Left lobe of liver (tissue), 2 donors: ENCODE measurements around the gene TTC22. TPM values are rescaled to one million over a fixed set of nuclear protein-coding genes. Genes with fewer than 3 reads are reported as not detected.

Experiments used
- ATAC-seq: fragments of 200-7000 bp; cut with Tn5 transposase; one replicate; pipeline ENCODE4 v1.9.1; 2020; ENCODE audit warnings: mild to moderate bottlenecking, moderate library complexity
- DNase-seq: peaks from one replicate; pipeline ENCODE4 v3.0.0-alpha.2; 2020; ENCODE audit warnings: low spot score
- total RNA-seq: library from RNA; stranded (reverse); gene quantifications from one replicate; pipeline ENCODE4 v1.2.1, GENCODE V29; 2021
- donor health status: DM: no; HTN: no; CAD: no; lungs with moderate emphysema.
- donor health status: DM: no; HTN: yes; CAD: no.

The TTC22 gene
- total RNA-seq, 1 donor from 2014 or later = 4.4 TPM

GRCh38 chr1:54835131-54835898, 34.2 kb upstream of the TTC22 start:
- ATAC-seq (no peak), DNase-seq (peak; percentile 27)

DNA sequence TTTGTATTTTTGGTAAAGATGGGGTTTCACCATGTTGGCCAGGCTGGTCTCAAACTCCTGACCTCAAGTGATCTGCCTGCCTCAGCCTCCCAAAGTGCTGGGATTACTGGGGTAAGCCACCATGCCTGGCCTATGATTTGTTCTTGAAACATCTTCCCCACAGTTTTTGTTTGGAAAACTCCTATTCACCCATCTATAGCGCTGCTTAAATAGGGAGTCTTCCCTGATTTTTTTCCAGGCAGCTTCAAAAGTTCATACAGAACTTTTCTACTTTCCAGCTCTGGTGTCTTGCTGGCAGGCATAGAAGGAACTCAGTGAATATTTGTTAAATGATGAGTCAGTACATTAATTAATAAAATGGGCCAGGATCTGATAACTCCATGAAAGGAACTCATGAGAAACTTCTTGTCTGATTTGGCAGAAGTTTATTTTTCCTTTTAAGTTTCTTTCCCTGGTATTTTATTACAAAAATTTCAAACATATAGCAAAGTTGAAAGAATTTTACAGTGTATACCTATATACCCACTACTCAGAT, 33.0 kb upstream of the TTC22 start:
- ATAC-seq = no peak

GRCh38 chr1:54833121-54833520, 32.0 kb upstream of the TTC22 start:
- no peak for ATAC-seq
- peak; percentile 7 for DNase-seq

More for the DNA sequence above, 33.0 kb upstream of the TTC22 start:
- DNase-seq = no peak

GRCh38 chr1:54826226-54826816, 25.2 kb upstream of the TTC22 start:
- DNase-seq (peak; percentile 22), ATAC-seq (no peak)

DNA sequence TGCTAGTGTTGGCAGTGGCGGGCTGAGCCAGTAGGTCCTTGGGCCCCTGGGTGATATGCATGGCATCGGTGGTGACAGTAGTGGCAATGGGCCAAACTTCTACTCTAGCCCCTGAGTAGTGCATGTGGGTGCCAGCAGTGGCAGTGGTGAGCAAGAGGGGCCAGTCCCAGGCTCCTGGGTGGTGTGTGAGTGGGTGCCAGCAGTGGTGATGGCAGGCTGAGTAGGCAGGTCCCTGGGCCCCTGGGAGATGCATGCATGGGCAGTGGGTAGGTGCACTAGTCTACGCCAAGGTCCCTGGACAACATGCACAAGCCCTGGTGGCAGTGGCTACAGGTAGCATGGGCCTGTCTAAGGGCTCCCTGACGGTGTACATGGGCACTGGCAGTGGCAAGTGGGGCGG, 24.6 kb upstream of the TTC22 start:
- ATAC-seq (no peak), DNase-seq (peak; percentile 33)

- ATAC-seq (no peak), DNase-seq (no peak)
These were observed 22.5 kb upstream of the TTC22 start for GRCh38 chr1:54823670-54824069.

DNA sequence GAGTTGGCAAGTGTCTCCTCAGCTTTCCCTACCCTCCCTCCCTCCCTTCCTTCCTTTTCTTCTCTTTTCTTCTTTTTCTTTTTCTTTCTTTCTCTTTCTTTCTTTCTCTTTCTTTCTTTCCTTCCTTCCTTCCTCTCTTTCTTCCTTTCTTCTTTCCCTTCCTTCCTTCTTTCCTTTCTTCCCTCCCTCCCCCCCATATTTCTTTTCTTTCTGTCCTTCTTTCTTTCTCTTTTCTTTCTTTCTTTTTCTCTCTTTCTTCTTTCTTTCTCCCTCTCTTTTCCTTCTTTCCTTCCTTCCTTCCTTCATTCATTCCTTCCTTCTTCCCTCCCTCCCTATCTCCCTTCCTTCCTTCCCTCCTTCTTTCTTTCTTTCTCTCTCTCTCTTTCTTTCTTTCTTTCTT, 18.6 kb upstream of the TTC22 start:
- no peak for ATAC-seq
- no peak for DNase-seq

- ATAC-seq (no peak), DNase-seq (peak; percentile 18)
These were observed 18.0 kb upstream of the TTC22 start for GRCh38 chr1:54819195-54819536.

GRCh38 chr1:54818461-54819194, 17.5 kb upstream of the TTC22 start:
- peak; percentile 10 for DNase-seq
- no peak for ATAC-seq

DNA sequence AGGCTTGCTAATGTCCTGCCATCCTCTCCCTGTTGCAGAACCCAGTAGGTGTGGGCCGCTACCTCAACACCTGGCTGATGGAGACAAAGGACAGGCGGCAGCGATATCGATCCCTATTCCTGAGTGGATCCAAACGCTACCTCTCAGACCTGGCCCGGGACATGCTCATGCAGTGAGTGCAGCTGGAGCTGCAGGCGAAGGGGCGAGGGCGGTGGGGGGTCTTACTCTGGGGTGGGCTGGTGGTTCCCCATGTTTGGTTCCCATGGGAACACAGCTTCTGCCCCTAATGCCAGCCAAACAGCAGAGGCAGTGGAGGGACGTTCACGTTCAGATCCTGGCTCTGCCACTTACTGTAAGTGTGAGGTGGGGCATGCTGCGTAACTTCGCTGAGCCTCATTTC, 15.8 kb upstream of the TTC22 start:
- DNase-seq (peak; percentile 19), ATAC-seq (no peak)

GRCh38 chr1:54816130-54816529, 15.0 kb upstream of the TTC22 start:
- peak; percentile 19 for DNase-seq
- ATAC-seq = no peak

GRCh38 chr1:54815086-54815876, 14.2 kb upstream of the TTC22 start:
- peak; percentile 16 for DNase-seq
- no peak for ATAC-seq

DNA sequence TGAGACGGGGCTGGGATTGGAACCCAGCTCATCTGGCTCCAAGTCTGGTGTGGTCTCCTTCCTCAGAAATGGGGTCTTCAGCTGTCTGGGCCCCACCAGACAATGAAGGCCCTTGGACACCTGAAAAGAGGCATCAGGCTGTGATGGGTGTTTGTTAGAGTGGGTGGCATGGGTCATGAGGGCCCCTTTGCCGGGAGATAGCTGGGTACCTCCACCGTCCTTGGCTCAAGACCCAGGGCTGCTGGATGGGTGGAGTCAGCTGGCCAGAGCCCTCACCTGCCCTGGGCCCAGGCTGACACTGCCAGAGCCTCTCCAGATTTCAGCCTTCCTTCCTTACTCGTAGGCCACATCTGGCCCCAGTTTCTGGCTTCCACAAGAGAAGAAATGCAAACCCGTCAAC, 13.4 kb upstream of the TTC22 start:
- ATAC-seq (no peak), DNase-seq (peak; percentile 26)

- DNase-seq (peak; percentile 43), ATAC-seq (no peak)
These were observed 13.0 kb upstream of the TTC22 start for GRCh38 chr1:54814126-54814498.

DNA sequence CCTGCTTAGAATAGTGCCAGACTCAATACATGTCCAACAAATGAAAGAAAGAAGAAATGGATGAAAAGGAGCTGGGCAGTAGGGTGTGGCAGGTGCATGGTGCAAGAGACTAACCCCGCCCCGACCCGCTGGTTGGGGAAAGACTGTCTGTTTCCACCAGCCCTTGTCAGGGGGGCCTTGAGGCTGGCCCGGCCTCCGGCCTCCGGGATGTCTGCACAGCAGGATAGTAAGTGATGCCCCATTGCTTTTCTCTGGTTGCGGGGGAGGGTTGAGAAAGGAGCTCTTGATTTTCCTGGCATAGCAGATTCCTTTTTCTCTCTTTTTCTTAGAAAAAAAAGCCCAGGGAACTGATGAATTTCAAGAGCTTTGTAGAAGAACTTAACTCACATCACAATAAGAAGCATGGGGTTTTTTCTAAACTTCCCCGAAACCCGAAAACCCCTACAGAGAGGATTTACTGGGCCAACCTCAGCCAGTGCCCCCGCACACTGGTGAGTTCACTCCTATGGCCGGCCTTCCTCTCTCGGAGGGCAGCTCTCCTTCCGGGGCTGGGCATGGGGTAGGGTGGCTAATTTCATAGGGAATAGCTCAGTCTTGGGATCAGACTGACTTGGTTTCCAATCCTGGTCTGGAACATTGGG, 12.5 kb upstream of the TTC22 start:
- ATAC-seq = no peak
- DNase-seq = peak; percentile 14

- no peak for ATAC-seq
- peak; percentile 38 for DNase-seq
These were observed 11.8 kb upstream of the TTC22 start for GRCh38 chr1:54812801-54813484.

DNA sequence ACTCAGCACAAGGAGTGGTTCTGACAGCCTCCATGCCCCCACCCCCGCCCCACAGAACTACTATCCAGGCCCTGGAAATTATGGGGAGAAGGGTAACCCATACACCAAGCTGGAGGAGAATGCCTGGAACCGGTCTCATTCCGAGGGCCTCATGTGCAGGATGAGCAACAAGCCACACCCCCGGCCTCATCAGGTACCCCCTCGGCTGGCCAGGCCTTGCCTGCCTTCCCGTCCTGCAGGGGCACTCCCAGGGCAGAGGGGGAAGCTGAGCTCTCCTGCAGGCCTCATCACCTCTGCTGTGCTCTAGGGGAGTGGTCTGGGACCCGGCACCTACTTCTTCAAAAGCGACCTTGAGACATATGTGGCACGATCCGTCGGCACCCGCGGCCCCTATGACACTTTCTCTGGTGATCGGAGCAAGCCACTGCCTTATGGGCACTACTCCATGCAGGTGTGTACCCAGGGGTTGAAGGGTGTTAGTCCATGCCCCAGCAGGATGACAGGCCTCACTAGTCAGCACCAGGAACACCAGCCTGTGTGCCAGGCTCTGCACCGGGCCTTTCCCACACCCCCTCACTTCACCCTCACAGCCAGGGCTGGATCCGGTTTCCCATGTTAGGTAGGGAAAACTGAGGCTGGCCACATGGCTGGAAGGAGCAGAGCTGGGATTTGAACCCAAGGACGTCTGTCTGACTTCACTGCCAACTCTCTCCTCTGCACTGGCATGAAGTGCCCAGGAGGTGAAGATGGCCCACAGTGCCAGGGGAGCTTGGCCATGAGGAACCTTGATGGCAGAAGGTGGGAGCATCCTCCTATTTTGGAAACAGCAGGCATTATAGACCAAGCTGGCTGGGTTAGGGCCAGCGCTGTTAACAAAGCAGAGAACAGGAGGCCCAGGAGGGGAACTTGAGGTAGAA, 10.9 kb upstream of the TTC22 start:
- no peak for ATAC-seq
- DNase-seq = peak; percentile 45

- DNase-seq = peak; percentile 68
- peak; percentile 59 for ATAC-seq
These were observed 9.9 kb upstream of the TTC22 start for GRCh38 chr1:54811066-54811465.
